GM12878 (cell line): ENCODE data around the gene SURF6. TPM values are rescaled to one million over a fixed set of nuclear protein-coding genes. Genes with fewer than 3 reads are reported as not detected.
A peak's percentile ranks its signal among the peaks of the same experiment; 100 is the strongest.

Experiments used
- ATAC-seq: fragments of 200-7000 bp; cut with Tn5 transposase; 3 replicates; pipeline ENCODE4 v1.9.1; 2020; ENCODE audit warnings: mild to moderate bottlenecking, moderate library complexity
- BruUV-seq: library from RNA; stranded (reverse); fragments of 400-500 nt; replicated peaks from 2 replicates; lab custom pipeline; 2021; lab: Mats Ljungman, UMichigan
- CTCF ChIA-PET: fragments of 300-600 bp; sonication (Branson Sonifier 250); formaldehyde crosslinking; extraction: SDS; loops from one replicate; lab custom pipeline; 2021; ENCODE audit warnings: inconsistent platforms; lab: Yijun Ruan, JAX
- POLR2A ChIA-PET: fragments of 350-600 bp; formaldehyde crosslinking; extraction: SDS; loops from one replicate; lab custom pipeline; 2021; ENCODE audit warnings: inconsistent platforms; lab: Charles Lee
- RAD21 ChIA-PET: fragments of 300-600 bp; sonication (Branson Sonifier 250); formaldehyde crosslinking; loops from one replicate; lab custom pipeline; 2023; ENCODE audit warnings: antibody characterized with exemption; ENCODE audit not compliant: unreplicated experiment; lab: Charles Lee
- SMC1A ChIA-PET: fragments of 300-600 bp; sonication (Branson Sonifier 250); formaldehyde crosslinking; loops from one replicate; lab custom pipeline; 2023; ENCODE audit not compliant: unreplicated experiment, uncharacterized antibody; lab: Charles Lee
- DNase-seq: peaks from one replicate; pipeline ENCODE4 v3.0.0-alpha.2; 2011; ENCODE audit warnings: low read depth, low spot score
- FAIRE-seq: peaks from 3 replicates; lab custom pipeline; 2011; peaks lifted over from hg19 to GRCh38; lab: Jason Lieb, UNC
- H2AFZ ChIP-seq: 2 replicates; pipeline ENCODE4 v1.6.0; 2011; ENCODE audit warnings: low read depth, low read length, control low read depth; ENCODE audit not compliant: control insufficient read depth
- H3K27ac ChIP-seq: 2 replicates; pipeline ENCODE4 v1.5.1; 2011; ENCODE audit warnings: control low read depth; ENCODE audit not compliant: control insufficient read depth, insufficient read depth
- H3K27me3 ChIP-seq, 2 experiments: replicated peaks in 1 of 2; 2 replicates each; pipeline versions ENCODE4 v1.6.0 to v1.6.1; 2011; ENCODE audit warnings: low read length in 1 of 2; ENCODE audit not compliant: control insufficient read depth in 2 of 2, insufficient read depth in 2 of 2
- H3K36me3 ChIP-seq, 2 experiments: 2 replicates each; pipeline ENCODE4 v1.5.1; 2011; ENCODE audit warnings: low read length in 1 of 2; ENCODE audit not compliant: control insufficient read depth in 2 of 2, insufficient read depth in 2 of 2
- H3K4me1 ChIP-seq: 2 replicates; pipeline ENCODE4 v1.6.1; 2011; ENCODE audit warnings: mild to moderate bottlenecking, low read length, moderate library complexity, mixed read lengths; ENCODE audit not compliant: control insufficient read depth, insufficient read depth
- H3K4me2 ChIP-seq: 2 replicates; pipeline ENCODE4 v1.6.0; 2011; ENCODE audit warnings: control low read depth; ENCODE audit not compliant: control insufficient read depth, insufficient read depth
- H3K4me3 ChIP-seq: fragments of 200-600 bp; sonication (generic); 2 replicates; pipeline ENCODE4 v1.5.1; 2016
- H3K79me2 ChIP-seq: 2 replicates; pipeline ENCODE4 v1.6.0; 2011; ENCODE audit warnings: low read length; ENCODE audit not compliant: control insufficient read depth, insufficient read depth
- H3K9ac ChIP-seq: 2 replicates; pipeline ENCODE4 v1.8.0; 2011; ENCODE audit warnings: low read length, control low read depth, mixed read lengths; ENCODE audit not compliant: control insufficient read depth, insufficient read depth
- H3K9me3 ChIP-seq: replicated peaks from 3 replicates; pipeline ENCODE4 v1.5.1; 2011; ENCODE audit warnings: mild to moderate bottlenecking, low read length; ENCODE audit not compliant: control insufficient read depth, insufficient read depth
- H4K20me1 ChIP-seq: 2 replicates; pipeline ENCODE4 v1.6.0; 2011; ENCODE audit not compliant: control insufficient read depth, insufficient read depth
- HDGF ChIP-seq: fragments of 450-650 bp; IDR thresholded peaks from 2 replicates; pipeline ENCODE4 v1.6.1; 2016; ENCODE audit warnings: antibody characterized with exemption
- POLR2AphosphoS5 ChIP-seq: IDR thresholded peaks from 2 replicates; pipeline ENCODE4 v1.6.1; 2011; ENCODE audit warnings: mild to moderate bottlenecking, low read length, inconsistent platforms
- RAD21 ChIP-seq: IDR thresholded peaks from 2 replicates; pipeline ENCODE4 v1.6.1; 2011; ENCODE audit warnings: mild to moderate bottlenecking, low read depth, low read length, moderate library complexity; ENCODE audit not compliant: insufficient read depth
- RUNX3 ChIP-seq: IDR thresholded peaks from 2 replicates; pipeline ENCODE4 v1.6.1; 2012; ENCODE audit warnings: low read length, inconsistent platforms
- SMAD1 ChIP-seq: fragments of 450-650 bp; IDR thresholded peaks from 2 replicates; pipeline ENCODE4 v1.6.1; 2018; ENCODE audit warnings: mild to moderate bottlenecking, low read depth; ENCODE audit not compliant: partially characterized antibody
- whole genome bisulfite sequencing: methylation state at CpG from one replicate; pipeline ENCODE4 v1.1.6; 2016; ENCODE audit warnings: low lambda C conversion rate; ENCODE audit not compliant: insufficient replicate concordance, insufficient coverage; ENCODE audit errors: missing lambda C conversion rate; 5-methylcytosine and 5-hydroxymethylcytosine counted together
- in situ Hi-C: fragments of 300-500 bp; cut with MboI; formaldehyde crosslinking; loops from 9 replicates; pipeline ENCODE4 v1.14.3; 2018; ENCODE audit warnings: mixed read lengths
- intact Hi-C: fragments of 100-400 bp; cut with micrococcal nuclease; formaldehyde crosslinking; loops from one replicate; pipeline ENCODE4 v1.14.2; 2022; ENCODE audit not compliant: unreplicated experiment
- polyA plus RNA-seq, 11 experiments: library from polyadenylated mRNA; depleted of rRNA in 4 of 11; unstranded in 6 of 11; stranded (reverse) in 5 of 11; fragments of >200 nt; fragmentation: Nextera tagmentation in 4 of 11; fragmentation: Illumina TruSeq in 1 of 11; extraction: Ambion mirVana in 4 of 11; extraction: Trizol in 1 of 11; gene quantifications; 1 replicate in 1 of 11; 2 replicates in 10 of 11; pipeline versions ENCODE4 v1.2.1 to v1.2.3, GENCODE V29; 2011 to 2016; ENCODE audit warnings: inconsistent platforms in 2 of 11, missing spikeins in 2 of 11, low read depth in 1 of 11
- total RNA-seq, 4 experiments: library from RNA; depleted of rRNA in 3 of 4; stranded (reverse); fragments of >200 nt in 3 of 4; fragmentation: Illumina TruSeq in 1 of 4; extraction: Trizol in 1 of 4; gene quantifications; 2 replicates each; pipeline versions ENCODE4 v1.2.1 to v1.2.3, GENCODE V29; 2013 to 2021
- TF ChIP-seq, protein P1 (sequence below), 3 experiments: IDR thresholded peaks in 2 of 3; conservative IDR thresholded peaks in 1 of 3; 2 replicates each; pipeline ENCODE4 v1.5.1; 2011; ENCODE audit warnings: low read depth in 3 of 3, low read length in 3 of 3, mild to moderate bottlenecking in 3 of 3, control low read depth in 2 of 3, moderate library complexity in 2 of 3, inconsistent platforms in 1 of 3, mixed read lengths in 1 of 3; ENCODE audit not compliant: control insufficient read depth in 2 of 3, insufficient read depth in 1 of 3; ENCODE audit errors: extremely low read depth in 1 of 3

The SURF6 gene
- total and polyA plus RNA-seq, 10 of the 15 experiments (the other 5 are each of a cell fraction or from before 2014, with no cell fraction given): 2.2 to 27.2 (median 15.1) TPM

- Histone ChIP-seq H3K9me3 (no peaks in the 10 kb centered on the region), H3K9ac (peak overlapping the region; percentile 33; the same call in 1 of the 2 replicates), H2AFZ (no peak overlapping the region), H3K4me1 (peaks cover 22% of the 10 kb centered on the region), H3K27me3 (no peaks in the 10 kb centered on the region), H3K36me3 (peaks cover 19 to 22% of the 10 kb centered on the region in 2 experiments; a peak in 3 of 4 replicates), H4K20me1 (peaks cover 32% of the 10 kb centered on the region), H3K27ac (peak overlapping the region; percentile 60), H3K79me2 (peaks cover 88% of the 10 kb centered on the region), H3K4me3 (peak overlapping the region; percentile 21), H3K4me2 (peak overlapping the region; percentile 80)
- CTCF ChIA-PET: interaction anchor here (0.6 to 3.9 kb wide), 7 partner anchors 8 to 227 kb away, joined by 3 to 16 read pairs (median 3); partner anchors contain the start of genes SURF1 and SURF2
- TF ChIP-seq HDGF (no peak), RUNX3 (peak; percentile 71), SMAD1 (no peak), POLR2AphosphoS5 (peak; percentile 37; the same call in 1 of the 2 replicates), RAD21 (peak; percentile 39)
- TF ChIP-seq, protein P1, sequence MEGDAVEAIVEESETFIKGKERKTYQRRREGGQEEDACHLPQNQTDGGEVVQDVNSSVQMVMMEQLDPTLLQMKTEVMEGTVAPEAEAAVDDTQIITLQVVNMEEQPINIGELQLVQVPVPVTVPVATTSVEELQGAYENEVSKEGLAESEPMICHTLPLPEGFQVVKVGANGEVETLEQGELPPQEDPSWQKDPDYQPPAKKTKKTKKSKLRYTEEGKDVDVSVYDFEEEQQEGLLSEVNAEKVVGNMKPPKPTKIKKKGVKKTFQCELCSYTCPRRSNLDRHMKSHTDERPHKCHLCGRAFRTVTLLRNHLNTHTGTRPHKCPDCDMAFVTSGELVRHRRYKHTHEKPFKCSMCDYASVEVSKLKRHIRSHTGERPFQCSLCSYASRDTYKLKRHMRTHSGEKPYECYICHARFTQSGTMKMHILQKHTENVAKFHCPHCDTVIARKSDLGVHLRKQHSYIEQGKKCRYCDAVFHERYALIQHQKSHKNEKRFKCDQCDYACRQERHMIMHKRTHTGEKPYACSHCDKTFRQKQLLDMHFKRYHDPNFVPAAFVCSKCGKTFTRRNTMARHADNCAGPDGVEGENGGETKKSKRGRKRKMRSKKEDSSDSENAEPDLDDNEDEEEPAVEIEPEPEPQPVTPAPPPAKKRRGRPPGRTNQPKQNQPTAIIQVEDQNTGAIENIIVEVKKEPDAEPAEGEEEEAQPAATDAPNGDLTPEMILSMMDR (IDR thresholded peaks at IDR 0.05 in 2 of 3, conservative IDR thresholded peaks at IDR 0.05 in 1 of 3; ENCODE audit: control insufficient read depth in 2 of 3, extremely low read depth in 1 of 3, insufficient read depth in 1 of 3, low read depth in 3 of 3, low read length in 3 of 3): peak in 1 of 3 experiments; percentile 27; a peak in 2 of 6 replicates
- RAD21 ChIA-PET: interaction anchor here (0.8 to 1.1 kb wide), 2 partner anchors 36 to 185 kb away, joined by 3 to 4 read pairs; no protein-coding TSS in a partner anchor
- intact Hi-C loops: loop anchor here (5.0 kb wide), 1 partner anchor 34 kb away; the partner anchor contains the start of gene SURF6
- POLR2A ChIA-PET: interaction anchor here (0.6 to 2.8 kb wide), 7 partner anchors 12 to 185 kb away, joined by 3 to 13 read pairs (median 4); partner anchors contain the start of genes MED22, RPL7A, SURF1 and SURF2
- no TSS peak for BruUV-seq
- FAIRE-seq (no peak), DNase-seq (no peak), ATAC-seq (no peak)
- SMC1A ChIA-PET: interaction anchor here (1.1 to 1.2 kb wide), 2 partner anchors 23 to 184 kb away, joined by 3 read pairs; partner anchors contain the start of genes MED22 and RPL7A
- in situ Hi-C loops: no loop called here
- WGBS: 27% methylated on average over 12 of the region's 12 CpGs
Observed at GRCh38 chr9:133371261-133371711, 35.3 kb upstream of the SURF6 start.
